Spinal cord (tissue), 10 donors: ENCODE results near the gene ATRIP. TPM values are rescaled to one million over a fixed set of nuclear protein-coding genes. Genes with fewer than 3 reads are reported as not detected.

ENCODE experiments used
- DNase-seq, 6 donors: peaks; one replicate each; pipeline versions ENCODE4 v3.0.0 to v3.0.0-alpha.2; 2013 to 2015; ENCODE audit warnings: low spot score in 6 of 6, low read depth in 4 of 6
- H3K27ac ChIP-seq: one replicate; pipeline ENCODE4 v1.5.1; 2013; ENCODE audit warnings: low read depth, low read length, control low read depth
- H3K27me3 ChIP-seq: one replicate; pipeline ENCODE4 v1.6.1; 2013; ENCODE audit warnings: low read length; ENCODE audit not compliant: control insufficient read depth, insufficient read depth
- H3K36me3 ChIP-seq: one replicate; pipeline ENCODE4 v1.6.1; 2013; ENCODE audit warnings: low read length; ENCODE audit not compliant: control insufficient read depth, insufficient read depth
- H3K4me1 ChIP-seq: one replicate; pipeline ENCODE4 v1.6.1; 2013; ENCODE audit warnings: low read length; ENCODE audit not compliant: control insufficient read depth, insufficient read depth
- H3K4me3 ChIP-seq: one replicate; pipeline ENCODE4 v1.5.1; 2013; ENCODE audit warnings: low read depth, low read length, control low read depth
- H3K9me3 ChIP-seq: one replicate; pipeline ENCODE4 v1.6.1; 2013; ENCODE audit warnings: low read length; ENCODE audit not compliant: control insufficient read depth, insufficient read depth
- WGBS: methylation state at CpG from one replicate; pipeline ENCODE4 v1.1.5; 2013; ENCODE audit warnings: missing lambda C conversion rate; ENCODE audit not compliant: insufficient coverage; 5-methylcytosine and 5-hydroxymethylcytosine counted together
- polyA plus RNA-seq, 2 donors: library from polyadenylated mRNA; unstranded; fragments of 120-200 nt; gene quantifications; one replicate each; pipeline ENCODE4 v1.2.1, GENCODE V29; 2013; ENCODE audit not compliant: insufficient read length in 2 of 2
- total RNA-seq, 2 donors: library from RNA; depleted of rRNA in 1 of 2; stranded (reverse); fragments of 120-200 nt in 1 of 2; fragments of >200 nt in 1 of 2; gene quantifications; one replicate each; pipeline versions ENCODE4 v1.2.3 to v1.2.4, GENCODE V29; 2013 to 2014
- donor health status: healthy.

Gene ATRIP
- total and polyA plus RNA-seq, 4 donors = 5.5 to 12.8 (median 9.6) TPM

- Histone ChIP-seq H3K4me3 (peak overlapping the region; percentile 59), H3K27ac (peak overlapping the region; percentile 99), H3K27me3 (no peaks in the 10 kb centered on the region), H3K4me1 (peaks cover 61% of the 10 kb centered on the region), H3K36me3 (peaks cover 83% of the 10 kb centered on the region), H3K9me3 (no peaks in the 10 kb centered on the region)
- DNase-seq = peak; percentile 86 to 98 (median 91)
- WGBS = 4% methylated on average over 21 of the region's 21 CpGs
These were observed 19.2 kb downstream of the ATRIP start for GRCh38 chr3:48465531-48466378.

GRCh38 chr3:48466386-48467109, 20.0 kb downstream of the ATRIP start:
- Histone ChIP-seq H3K4me1 (peaks cover 61% of the 10 kb centered on the region), H3K36me3 (peaks cover 75% of the 10 kb centered on the region), H3K4me3 (peak overlapping the region; percentile 59)

GRCh38 chr3:48467110-48467454, 20.5 kb downstream of the ATRIP start:
- H3K9me3 ChIP-seq = no peaks in the 10 kb centered on the region
- peaks cover 66% of the 10 kb centered on the region for H3K4me1 ChIP-seq
- WGBS = 87% methylated on average over 9 of the region's 9 CpGs
- H3K36me3 ChIP-seq = peaks cover 74% of the 10 kb centered on the region
- H3K4me3 ChIP-seq = no peak overlapping the region
- no peaks in the 10 kb centered on the region for H3K27me3 ChIP-seq
- DNase-seq = no peak
- peak overlapping the region; percentile 99 for H3K27ac ChIP-seq

More at GRCh38 chr3:48466386-48467109, 20.0 kb downstream of the ATRIP start:
- no peak for DNase-seq
- Histone ChIP-seq H3K9me3 (no peaks in the 10 kb centered on the region), H3K27me3 (no peaks in the 10 kb centered on the region), H3K27ac (peak overlapping the region; percentile 99)
- 59% methylated on average over 17 of the region's 19 CpGs for WGBS

GRCh38 chr3:48467473-48468267, 21.1 kb downstream of the ATRIP start:
- Histone ChIP-seq H3K9me3 (no peaks in the 10 kb centered on the region), H3K4me3 (no peak overlapping the region), H3K36me3 (peaks cover 74% of the 10 kb centered on the region), H3K27me3 (no peaks in the 10 kb centered on the region), H3K27ac (peak overlapping the region; percentile 99), H3K4me1 (peaks cover 71% of the 10 kb centered on the region)
- DNase-seq = no peak
- 100% methylated on average over 1 of the region's 7 CpGs for WGBS

- H3K4me3 ChIP-seq = no peak overlapping the region
- 79% methylated on average over 8 of the region's 8 CpGs for WGBS
- no peak for DNase-seq
These were observed 21.8 kb downstream of the ATRIP start for GRCh38 chr3:48468329-48468731.

GRCh38 chr3:48469046-48469915, 22.7 kb downstream of the ATRIP start:
- Histone ChIP-seq H3K4me3 (no peak overlapping the region), H3K36me3 (peaks cover 59% of the 10 kb centered on the region), H3K27ac (no peak overlapping the region), H3K9me3 (no peaks in the 10 kb centered on the region), H3K27me3 (no peaks in the 10 kb centered on the region), H3K4me1 (peaks cover 82% of the 10 kb centered on the region)
- whole genome bisulfite sequencing = 81% methylated on average over 26 of the region's 29 CpGs
- peak in 1 of 6 donors; percentile 74 for DNase-seq

More at GRCh38 chr3:48468329-48468731, 21.8 kb downstream of the ATRIP start:
- Histone ChIP-seq H3K27ac (no peak overlapping the region), H3K36me3 (peaks cover 69% of the 10 kb centered on the region), H3K4me1 (peaks cover 77% of the 10 kb centered on the region), H3K9me3 (no peaks in the 10 kb centered on the region), H3K27me3 (no peaks in the 10 kb centered on the region)

- no peak for DNase-seq
- H3K27ac ChIP-seq = no peak overlapping the region
- H3K27me3 ChIP-seq = no peaks in the 10 kb centered on the region
- H3K9me3 ChIP-seq = no peaks in the 10 kb centered on the region
- H3K4me1 ChIP-seq = peaks cover 72% of the 10 kb centered on the region
- no peak overlapping the region for H3K4me3 ChIP-seq
- no CpG with 5 or more reads among the region's 1 CpG for WGBS
- peaks cover 52% of the 10 kb centered on the region for H3K36me3 ChIP-seq
These were observed 23.7 kb downstream of the ATRIP start for GRCh38 chr3:48470286-48470685.

GRCh38 chr3:48472673-48472922, 26.1 kb downstream of the ATRIP start:
- Histone ChIP-seq H3K4me3 (peak overlapping the region; percentile 82), H3K9me3 (no peaks in the 10 kb centered on the region), H3K4me1 (peaks cover 49% of the 10 kb centered on the region), H3K27ac (peak overlapping the region; percentile 97), H3K27me3 (no peaks in the 10 kb centered on the region), H3K36me3 (peaks cover 47% of the 10 kb centered on the region)
- 3% methylated on average over 5 of the region's 5 CpGs for WGBS
- DNase-seq = no peak
